ENCODE measurements around the gene SNX5.

GRCh38 chr20:17893445-17893844 lies 75.1 kb downstream of the SNX5 start:
- no peak for TF ChIP-seq CTCF (IDR thresholded peaks at IDR 0.05)
- no peak for TF ChIP-seq EZH2 (IDR thresholded peaks at IDR 0.05; ENCODE audit: borderline replicate concordance, insufficient read depth, low read depth, low read length, poor library complexity, severe bottlenecking)
